RPMI8226 (cell line): ENCODE results near the gene PRLR.
"Not testable (repeated sequence)": the region's sequence is repeated elsewhere in the genome, so short reads cannot be mapped to it uniquely, and the experiment has no call there.

Source experiments
- DNase-seq: peaks from one replicate; pipeline ENCODE4 v3.0.0-alpha.2; 2015

The PRLR gene

GRCh38 chr5:35230038-35230611 lies at the start of gene PRLR:
Gene PRLR, minus strand, starts transcription at chr5:35230487. Its CDS starts 140,867 bp downstream, at chr5:35089620.
- no peak for DNase-seq

- no peak for DNase-seq
Measured at GRCh38 chr5:35274839-35275509, 44.7 kb upstream of the PRLR start.

- DNase-seq: no peak
Measured at GRCh38 chr5:35269006-35269405, 38.7 kb upstream of the PRLR start.

GRCh38 chr5:35266276-35266675 lies 36.0 kb upstream of the PRLR start:
- DNase-seq: no peak

GRCh38 chr5:35264509-35264908 lies 34.2 kb upstream of the PRLR start:
- no peak for DNase-seq

- DNase-seq: no peak
Measured at GRCh38 chr5:35263266-35263877, 33.1 kb upstream of the PRLR start.

GRCh38 chr5:35253582-35253981 lies 23.3 kb upstream of the PRLR start:
- no peak for DNase-seq

GRCh38 chr5:35252963-35253362 lies 22.7 kb upstream of the PRLR start:
- no peak for DNase-seq

- DNase-seq: no peak
Measured at GRCh38 chr5:35248843-35249780, 18.8 kb upstream of the PRLR start.

- no peak for DNase-seq
Measured at GRCh38 chr5:35247648-35248034, 17.4 kb upstream of the PRLR start.

GRCh38 chr5:35246900-35247647 lies 16.8 kb upstream of the PRLR start:
- DNase-seq: no peak

GRCh38 chr5:35246411-35246810 lies 16.1 kb upstream of the PRLR start:
- no peak for DNase-seq

GRCh38 chr5:35245371-35245770 lies 15.1 kb upstream of the PRLR start:
- not testable (repeated sequence) for DNase-seq

GRCh38 chr5:35244171-35244570 lies 13.9 kb upstream of the PRLR start:
- DNase-seq: no peak

- no peak for DNase-seq
Measured at GRCh38 chr5:35242702-35243258, 12.5 kb upstream of the PRLR start.

GRCh38 chr5:35240892-35241291 lies 10.6 kb upstream of the PRLR start:
- DNase-seq: no peak

- DNase-seq: no peak
Measured at GRCh38 chr5:35239911-35240610, 9.8 kb upstream of the PRLR start.

GRCh38 chr5:35239476-35239875 lies 9.2 kb upstream of the PRLR start:
- DNase-seq: no peak

- no peak for DNase-seq
Measured at GRCh38 chr5:35237580-35238376, 7.5 kb upstream of the PRLR start.

- no peak for DNase-seq
Measured at GRCh38 chr5:35236770-35237169, 6.5 kb upstream of the PRLR start.

- no peak for DNase-seq
Measured at GRCh38 chr5:35233601-35234000, 3.3 kb upstream of the PRLR start.
